ENCODE results near the gene NKAIN2. TPM values are rescaled to one million over a fixed set of nuclear protein-coding genes. Genes with fewer than 3 reads are reported as not detected.

NKAIN2 gene
- polyA plus RNA-seq, 1 donor (not counting 4 experiments of a cell fraction or from before 2014, with no cell fraction given): 0.13 TPM

GRCh38 chr6:123768921-123769320, 34.7 kb upstream of the NKAIN2 start:
- DNase-seq (ENCODE audit: low read depth, low spot score): no peak
- H3K4me2 ChIP-seq (ENCODE audit: control insufficient read depth, extremely low read depth, insufficient read depth, low read depth, low read length): no peak overlapping the region
- dilution Hi-C loops (cut with MboI; ENCODE audit: extremely low pct_ligation_motif_present, low sequenced_read_pairs): no loop called here
- H4K20me1 ChIP-seq (ENCODE audit: control insufficient read depth, extremely low read depth, insufficient read depth, low read length): no peaks in the 10 kb centered on the region
- no peak overlapping the region for H2AFZ ChIP-seq (ENCODE audit: control insufficient read depth, low read length)
- no peaks in the 10 kb centered on the region for H3K79me2 ChIP-seq (ENCODE audit: control insufficient read depth, insufficient read depth, low read length)
- H3K9me1 ChIP-seq (ENCODE audit: control insufficient read depth, extremely low read depth, insufficient read depth, low read length): no peaks in the 10 kb centered on the region
- no peak for FAIRE-seq
- no peak overlapping the region for H3K4me3 ChIP-seq (ENCODE audit: control insufficient read depth in 2 of 3, extremely low read depth in 1 of 3, insufficient read depth in 2 of 3, low read depth in 1 of 3, low read length in 3 of 3)
- no peaks in the 10 kb centered on the region for H3K4me1 ChIP-seq (ENCODE audit: control insufficient read depth, extremely low read depth, insufficient read depth, low read length)
- TF ChIP-seq CTCF (optimal IDR thresholded peaks at IDR 0.05 in 1 of 3, IDR thresholded peaks at IDR 0.05 in 1 of 3, conservative IDR thresholded peaks at IDR 0.05 in 1 of 3; ENCODE audit: extremely low read depth in 1 of 3, insufficient read depth in 2 of 3, low read length in 3 of 3): no peak
- H3K27ac ChIP-seq (ENCODE audit: control insufficient read depth, insufficient read depth, low read length): no peak overlapping the region
- H3K9me3 ChIP-seq (ENCODE audit: control insufficient read depth, low read depth, low read length): no peaks in the 10 kb centered on the region
- H3K27me3 ChIP-seq (ENCODE audit: control insufficient read depth, extremely low read depth, insufficient read depth, low read length): no peaks in the 10 kb centered on the region
- H3K9ac ChIP-seq (ENCODE audit: control insufficient read depth, extremely low read depth, insufficient read depth, low read length): no peak overlapping the region
- no peaks in the 10 kb centered on the region for H3K36me3 ChIP-seq (ENCODE audit: control insufficient read depth in 2 of 2, extremely low read depth in 1 of 2, insufficient read depth in 2 of 2, low read length in 2 of 2)

- no peak overlapping the region for H3K4me2 ChIP-seq (ENCODE audit: control insufficient read depth, extremely low read depth, insufficient read depth, low read depth, low read length)
- no peak for TF ChIP-seq CTCF (optimal IDR thresholded peaks at IDR 0.05 in 1 of 3, IDR thresholded peaks at IDR 0.05 in 1 of 3, conservative IDR thresholded peaks at IDR 0.05 in 1 of 3; ENCODE audit: extremely low read depth in 1 of 3, insufficient read depth in 2 of 3, low read length in 3 of 3)
- TF ChIP-seq EZH2 (IDR thresholded peaks at IDR 0.05; ENCODE audit: low read length): no peak
- no peaks in the 10 kb centered on the region for H3K79me2 ChIP-seq (ENCODE audit: control insufficient read depth, insufficient read depth, low read length)
- no peak overlapping the region for H3K4me3 ChIP-seq (ENCODE audit: control insufficient read depth in 2 of 3, extremely low read depth in 1 of 3, insufficient read depth in 2 of 3, low read depth in 1 of 3, low read length in 3 of 3)
- no peaks in the 10 kb centered on the region for H3K27me3 ChIP-seq (ENCODE audit: control insufficient read depth, extremely low read depth, insufficient read depth, low read length)
- H4K20me1 ChIP-seq (ENCODE audit: control insufficient read depth, extremely low read depth, insufficient read depth, low read length): no peaks in the 10 kb centered on the region
- H3K9me1 ChIP-seq (ENCODE audit: control insufficient read depth, extremely low read depth, insufficient read depth, low read length): no peaks in the 10 kb centered on the region
- no peak overlapping the region for H3K27ac ChIP-seq (ENCODE audit: control insufficient read depth, insufficient read depth, low read length)
- no peaks in the 10 kb centered on the region for H3K9me3 ChIP-seq (ENCODE audit: control insufficient read depth, low read depth, low read length)
- DNase-seq (ENCODE audit: low read depth, low spot score): no peak
- H3K9ac ChIP-seq (ENCODE audit: control insufficient read depth, extremely low read depth, insufficient read depth, low read length): no peak overlapping the region
- FAIRE-seq: no peak
- no peaks in the 10 kb centered on the region for H3K36me3 ChIP-seq (ENCODE audit: control insufficient read depth in 2 of 2, extremely low read depth in 1 of 2, insufficient read depth in 2 of 2, low read length in 2 of 2)
- H2AFZ ChIP-seq (ENCODE audit: control insufficient read depth, low read length): no peak overlapping the region
- dilution Hi-C loops (cut with MboI; ENCODE audit: extremely low pct_ligation_motif_present, low sequenced_read_pairs): no loop called here
- no peaks in the 10 kb centered on the region for H3K4me1 ChIP-seq (ENCODE audit: control insufficient read depth, extremely low read depth, insufficient read depth, low read length)
Measured at GRCh38 chr6:123769431-123769830, 34.2 kb upstream of the NKAIN2 start.
